MG63 (cell line): ENCODE results near the gene ATF6. TPM values are rescaled to one million over a fixed set of nuclear protein-coding genes. Genes with fewer than 3 reads are reported as not detected.

ENCODE experiments used
- total RNA-seq: library from RNA; depleted of rRNA; stranded (reverse); fragments of >200 nt; shearing (Covaris generic); gene quantifications from 2 replicates; pipeline ENCODE4 v1.2.3, GENCODE V29; 2014; ENCODE audit warnings: low replicate concordance; rRNA removed

The ATF6 gene
- total RNA-seq, 1 experiment from 2014 or later: 19.4 TPM

Other genes starting within 250 kb of the ATF6 start
- 1.1 and 1.9 TPM in 2 replicates for gene HSPA6, start 241.8 kb upstream of the ATF6 start, total RNA-seq
- gene FCGR3A, start 216.5 kb upstream of the ATF6 start, total RNA-seq: not detected in 2 replicates
- not detected in 2 replicates for gene FCGR3B, start 135.1 kb upstream of the ATF6 start, total RNA-seq
- gene FCGR2B, start 103.2 kb upstream of the ATF6 start, total RNA-seq: not detected in 2 replicates
- gene FCRLA, start 59.1 kb upstream of the ATF6 start, total RNA-seq: 2.2 TPM in 1 of 2 replicates, not detected in the other
- gene FCRLB, start 44.8 kb upstream of the ATF6 start, total RNA-seq: 0.47 and 3.1 TPM in 2 replicates
- 64.9 and 126 TPM in 2 replicates for gene DUSP12, start 16.5 kb upstream of the ATF6 start, total RNA-seq